Measurements from ENCODE around the gene LASP1. TPM values are rescaled to one million over a fixed set of nuclear protein-coding genes. Genes with fewer than 3 reads are reported as not detected.

LASP1 gene
- polyA plus RNA-seq, 1 donor from 2014 or later: 56.3 TPM

GRCh38 chr17:38850374-38850773 lies 19.5 kb upstream of the LASP1 start:
- Histone ChIP-seq H2AFZ (ENCODE audit: low read depth, low read length) (no peak overlapping the region), H3K4me3 (ENCODE audit: low read length) (peak overlapping the region; percentile 82), H3F3A (ENCODE audit: insufficient read depth, low read length, poor library complexity, severe bottlenecking) (peaks cover 4% of the 10 kb centered on the region), H3K27me3 (ENCODE audit: insufficient read depth, low read depth, low read length) (no peaks in the 10 kb centered on the region), H3K36me3 (ENCODE audit: insufficient read depth, low read length) (peaks cover 5% of the 10 kb centered on the region), H4K20me1 (ENCODE audit: insufficient read depth) (no peaks in the 10 kb centered on the region), H3K9ac (ENCODE audit: low read length) (no peak overlapping the region), H3K4me2 (ENCODE audit: low read length) (no peak overlapping the region), H3K27ac (ENCODE audit: low read length) (no peak overlapping the region), H3K9me3 (ENCODE audit: low read length) (no peaks in the 10 kb centered on the region), H3K79me2 (replicated peaks; ENCODE audit: insufficient read depth, low read length) (peaks cover 21% of the 10 kb centered on the region), H3K9me2 (ENCODE audit: insufficient read depth, low read length) (no peaks in the 10 kb centered on the region)
- no peak for TF ChIP-seq EP300 (conservative IDR thresholded peaks at IDR 0.05; ENCODE audit: poor library complexity, severe bottlenecking)
- TF ChIP-seq RAD21 (conservative IDR thresholded peaks at IDR 0.05): no peak
- no peak for TF ChIP-seq CTCF (IDR thresholded peaks at IDR 0.05; ENCODE audit: poor library complexity, severe bottlenecking)

- peak overlapping the region; percentile 78 for H3K9ac ChIP-seq (ENCODE audit: low read length)
- no peak overlapping the region for H2AFZ ChIP-seq (ENCODE audit: low read depth, low read length)
- H3K9me2 ChIP-seq (ENCODE audit: insufficient read depth, low read length): no peaks in the 10 kb centered on the region
- no peaks in the 10 kb centered on the region for H3K27me3 ChIP-seq (ENCODE audit: insufficient read depth, low read depth, low read length)
- H3K27ac ChIP-seq (ENCODE audit: low read length): no peak overlapping the region
- H3K4me2 ChIP-seq (ENCODE audit: low read length): peak overlapping the region; percentile 97
- peaks cover 5% of the 10 kb centered on the region for H3K36me3 ChIP-seq (ENCODE audit: insufficient read depth, low read length)
- H3F3A ChIP-seq (ENCODE audit: insufficient read depth, low read length, poor library complexity, severe bottlenecking): peaks cover 4% of the 10 kb centered on the region
- H3K79me2 ChIP-seq (replicated peaks; ENCODE audit: insufficient read depth, low read length): peaks cover 21% of the 10 kb centered on the region
- no peaks in the 10 kb centered on the region for H3K9me3 ChIP-seq (ENCODE audit: low read length)
- peak overlapping the region; percentile 82 for H3K4me3 ChIP-seq (ENCODE audit: low read length)
- no peak for TF ChIP-seq TAF1 (IDR thresholded peaks at IDR 0.05; ENCODE audit: low read depth)
- TF ChIP-seq POLR2AphosphoS5 (IDR thresholded peaks at IDR 0.05): no peak
- TF ChIP-seq EZH2 (IDR thresholded peaks at IDR 0.05; ENCODE audit: borderline replicate concordance, insufficient read depth, low read length, poor library complexity, severe bottlenecking): no peak
- H4K20me1 ChIP-seq (ENCODE audit: insufficient read depth): no peaks in the 10 kb centered on the region
Measured at GRCh38 chr17:38851434-38851833, 18.4 kb upstream of the LASP1 start.

GRCh38 chr17:38852771-38853291 lies 17.0 kb upstream of the LASP1 start:
- H3K27me3 ChIP-seq (ENCODE audit: insufficient read depth, low read depth, low read length): no peaks in the 10 kb centered on the region
- peaks cover 4% of the 10 kb centered on the region for H3F3A ChIP-seq (ENCODE audit: insufficient read depth, low read length, poor library complexity, severe bottlenecking)
- H3K36me3 ChIP-seq (ENCODE audit: insufficient read depth, low read length): peaks cover 5% of the 10 kb centered on the region
- peak overlapping the region; percentile 97 for H3K4me2 ChIP-seq (ENCODE audit: low read length)
- peak overlapping the region; percentile 95 for H3K27ac ChIP-seq (ENCODE audit: low read length)
- H4K20me1 ChIP-seq (ENCODE audit: insufficient read depth): no peaks in the 10 kb centered on the region
- peak overlapping the region; percentile 82 for H3K4me3 ChIP-seq (ENCODE audit: low read length)
- H3K9me2 ChIP-seq (ENCODE audit: insufficient read depth, low read length): no peaks in the 10 kb centered on the region
- no peaks in the 10 kb centered on the region for H3K9me3 ChIP-seq (ENCODE audit: low read length)
- peak overlapping the region; percentile 78 for H3K9ac ChIP-seq (ENCODE audit: low read length)
- TF ChIP-seq TAF1 (IDR thresholded peaks at IDR 0.05; ENCODE audit: low read depth) (no peak), EP300 (conservative IDR thresholded peaks at IDR 0.05; ENCODE audit: poor library complexity, severe bottlenecking) (no peak), MXI1 (conservative IDR thresholded peaks at IDR 0.05; ENCODE audit: poor library complexity, severe bottlenecking) (no peak), SMC3 (conservative IDR thresholded peaks at IDR 0.05; ENCODE audit: poor library complexity) (no peak), CTCF (IDR thresholded peaks at IDR 0.05; ENCODE audit: poor library complexity, severe bottlenecking) (no peak), RAD21 (conservative IDR thresholded peaks at IDR 0.05) (no peak), POLR2AphosphoS5 (IDR thresholded peaks at IDR 0.05) (no peak), REST (IDR thresholded peaks at IDR 0.05; ENCODE audit: borderline replicate concordance) (no peak), EZH2 (IDR thresholded peaks at IDR 0.05; ENCODE audit: borderline replicate concordance, insufficient read depth, low read length, poor library complexity, severe bottlenecking) (no peak)
- H3K79me2 ChIP-seq (replicated peaks; ENCODE audit: insufficient read depth, low read length): peaks cover 21% of the 10 kb centered on the region
- peak overlapping the region; percentile 31 for H2AFZ ChIP-seq (ENCODE audit: low read depth, low read length)

Data from neural cell (in vitro differentiated cells).